ENCODE results near the gene ABHD18.

DNA sequence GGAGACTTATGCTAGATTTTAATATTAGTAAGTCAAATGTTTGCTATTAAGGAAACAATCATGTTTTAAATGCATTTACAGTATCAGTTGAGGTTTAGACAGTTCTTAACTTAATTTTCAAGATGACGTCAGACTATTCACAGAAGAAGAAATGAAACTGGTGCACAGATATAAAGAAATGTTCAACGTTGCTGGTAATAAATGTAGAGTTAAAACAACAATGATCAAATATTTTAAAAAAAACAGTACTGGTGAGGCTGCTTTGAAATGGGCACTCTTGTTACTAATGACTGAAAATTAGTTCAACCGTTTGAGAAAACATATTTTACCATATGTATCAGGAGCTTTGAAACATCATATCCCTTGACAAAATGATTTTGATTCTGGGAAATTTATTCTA is 44.2 kb downstream of the ABHD18 start:
- TF ChIP-seq, protein P1, sequence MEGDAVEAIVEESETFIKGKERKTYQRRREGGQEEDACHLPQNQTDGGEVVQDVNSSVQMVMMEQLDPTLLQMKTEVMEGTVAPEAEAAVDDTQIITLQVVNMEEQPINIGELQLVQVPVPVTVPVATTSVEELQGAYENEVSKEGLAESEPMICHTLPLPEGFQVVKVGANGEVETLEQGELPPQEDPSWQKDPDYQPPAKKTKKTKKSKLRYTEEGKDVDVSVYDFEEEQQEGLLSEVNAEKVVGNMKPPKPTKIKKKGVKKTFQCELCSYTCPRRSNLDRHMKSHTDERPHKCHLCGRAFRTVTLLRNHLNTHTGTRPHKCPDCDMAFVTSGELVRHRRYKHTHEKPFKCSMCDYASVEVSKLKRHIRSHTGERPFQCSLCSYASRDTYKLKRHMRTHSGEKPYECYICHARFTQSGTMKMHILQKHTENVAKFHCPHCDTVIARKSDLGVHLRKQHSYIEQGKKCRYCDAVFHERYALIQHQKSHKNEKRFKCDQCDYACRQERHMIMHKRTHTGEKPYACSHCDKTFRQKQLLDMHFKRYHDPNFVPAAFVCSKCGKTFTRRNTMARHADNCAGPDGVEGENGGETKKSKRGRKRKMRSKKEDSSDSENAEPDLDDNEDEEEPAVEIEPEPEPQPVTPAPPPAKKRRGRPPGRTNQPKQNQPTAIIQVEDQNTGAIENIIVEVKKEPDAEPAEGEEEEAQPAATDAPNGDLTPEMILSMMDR (IDR thresholded peaks at IDR 0.05; ENCODE audit: poor library complexity), result no peak
- no peak for TF ChIP-seq EZH2 (IDR thresholded peaks at IDR 0.05; ENCODE audit: borderline replicate concordance)
